Measurements from ENCODE around the gene CCDC50.

DNA sequence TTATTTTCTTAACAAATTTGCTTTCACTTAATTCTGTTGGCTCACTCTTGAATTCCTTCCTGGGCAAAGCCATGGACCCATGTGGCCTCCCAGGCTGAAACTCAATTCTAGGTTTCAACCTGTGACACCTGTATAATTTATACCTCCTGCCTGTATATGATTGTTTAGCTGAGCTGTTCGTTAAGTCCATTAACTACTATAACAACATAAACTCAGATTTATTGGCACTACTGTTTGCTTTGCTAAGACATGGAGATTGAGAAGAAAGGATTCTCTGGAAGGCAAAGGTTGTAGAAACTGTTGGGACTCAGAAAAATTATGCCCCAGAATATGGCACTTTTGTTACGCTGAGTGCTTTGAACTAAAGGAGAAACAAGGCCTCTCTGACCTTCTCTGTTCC is 26.7 kb upstream of the CCDC50 start:
- TF ChIP-seq, protein P1, sequence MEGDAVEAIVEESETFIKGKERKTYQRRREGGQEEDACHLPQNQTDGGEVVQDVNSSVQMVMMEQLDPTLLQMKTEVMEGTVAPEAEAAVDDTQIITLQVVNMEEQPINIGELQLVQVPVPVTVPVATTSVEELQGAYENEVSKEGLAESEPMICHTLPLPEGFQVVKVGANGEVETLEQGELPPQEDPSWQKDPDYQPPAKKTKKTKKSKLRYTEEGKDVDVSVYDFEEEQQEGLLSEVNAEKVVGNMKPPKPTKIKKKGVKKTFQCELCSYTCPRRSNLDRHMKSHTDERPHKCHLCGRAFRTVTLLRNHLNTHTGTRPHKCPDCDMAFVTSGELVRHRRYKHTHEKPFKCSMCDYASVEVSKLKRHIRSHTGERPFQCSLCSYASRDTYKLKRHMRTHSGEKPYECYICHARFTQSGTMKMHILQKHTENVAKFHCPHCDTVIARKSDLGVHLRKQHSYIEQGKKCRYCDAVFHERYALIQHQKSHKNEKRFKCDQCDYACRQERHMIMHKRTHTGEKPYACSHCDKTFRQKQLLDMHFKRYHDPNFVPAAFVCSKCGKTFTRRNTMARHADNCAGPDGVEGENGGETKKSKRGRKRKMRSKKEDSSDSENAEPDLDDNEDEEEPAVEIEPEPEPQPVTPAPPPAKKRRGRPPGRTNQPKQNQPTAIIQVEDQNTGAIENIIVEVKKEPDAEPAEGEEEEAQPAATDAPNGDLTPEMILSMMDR (IDR thresholded peaks at IDR 0.05; ENCODE audit: insufficient read depth, low read length, poor library complexity, severe bottlenecking): no peak
- no peak for TF ChIP-seq EZH2phosphoT487 (conservative IDR thresholded peaks at IDR 0.05; ENCODE audit: low read length)

All from SU-DHL-6 (cell line).